ENCODE results near the gene ATXN2. TPM values are rescaled to one million over a fixed set of nuclear protein-coding genes. Genes with fewer than 3 reads are reported as not detected.
A peak's percentile ranks its signal among the peaks of the same experiment; 100 is the strongest.

The ATXN2 gene
- polyA plus RNA-seq, 1 donor, result 50.2 TPM

- no peak for DNase-seq (ENCODE audit: low read depth)
These were observed 147.9 kb downstream of the ATXN2 start for GRCh38 chr12:111451232-111451631.

GRCh38 chr12:111450676-111451075, 148.4 kb downstream of the ATXN2 start:
- DNase-seq (ENCODE audit: low read depth), result no peak

GRCh38 chr12:111448846-111449790, 150.0 kb downstream of the ATXN2 start:
- DNase-seq (ENCODE audit: low read depth), result no peak

- no peak for DNase-seq (ENCODE audit: low read depth)
These were observed 150.8 kb downstream of the ATXN2 start for GRCh38 chr12:111448266-111448830.

- no peak for DNase-seq (ENCODE audit: low read depth)
These were observed 151.4 kb downstream of the ATXN2 start for GRCh38 chr12:111447571-111448265.

GRCh38 chr12:111446631-111447570, 152.2 kb downstream of the ATXN2 start:
- no peak for DNase-seq (ENCODE audit: low read depth)

- no peak for DNase-seq (ENCODE audit: low read depth)
These were observed 153.2 kb downstream of the ATXN2 start for GRCh38 chr12:111445726-111446581.

GRCh38 chr12:111444925-111445725, 154.0 kb downstream of the ATXN2 start:
- peak; percentile 31 for DNase-seq (ENCODE audit: low read depth)

GRCh38 chr12:111444314-111444924, 154.7 kb downstream of the ATXN2 start:
- no peak for DNase-seq (ENCODE audit: low read depth)

GRCh38 chr12:111443586-111443985, 155.5 kb downstream of the ATXN2 start:
- DNase-seq (ENCODE audit: low read depth), result no peak

GRCh38 chr12:111443086-111443485, 156.0 kb downstream of the ATXN2 start:
- DNase-seq (ENCODE audit: low read depth), result no peak

GRCh38 chr12:111442301-111443045, 156.6 kb downstream of the ATXN2 start:
- DNase-seq (ENCODE audit: low read depth), result no peak

- no peak for DNase-seq (ENCODE audit: low read depth)
These were observed 157.8 kb downstream of the ATXN2 start for GRCh38 chr12:111441107-111441928.

GRCh38 chr12:111440631-111441030, 158.5 kb downstream of the ATXN2 start:
- DNase-seq (ENCODE audit: low read depth), result no peak

- DNase-seq (ENCODE audit: low read depth), result no peak
These were observed 159.0 kb downstream of the ATXN2 start for GRCh38 chr12:111440152-111440551.

GRCh38 chr12:111439657-111440151, 159.4 kb downstream of the ATXN2 start:
- DNase-seq (ENCODE audit: low read depth), result no peak

GRCh38 chr12:111438481-111438880, 160.6 kb downstream of the ATXN2 start:
- DNase-seq (ENCODE audit: low read depth), result no peak

All from forelimb muscle (tissue), 1 donor.